Activated CD8-positive, alpha-beta memory T cell treated with anti-CD3 and anti-CD28 coated beads, Interleukin-2, amount 50 U/mL, for 4 hours (primary cell): Measurements from ENCODE around the gene SLC25A42.
"Not testable (repeated sequence)": the region's sequence is repeated elsewhere in the genome, so short reads cannot be mapped to it uniquely, and the experiment has no call there.

ENCODE experiments used
- DNase-seq: peaks from one replicate; pipeline ENCODE4 v3.0.0-alpha.2; 2020

Gene SLC25A42

DNA sequence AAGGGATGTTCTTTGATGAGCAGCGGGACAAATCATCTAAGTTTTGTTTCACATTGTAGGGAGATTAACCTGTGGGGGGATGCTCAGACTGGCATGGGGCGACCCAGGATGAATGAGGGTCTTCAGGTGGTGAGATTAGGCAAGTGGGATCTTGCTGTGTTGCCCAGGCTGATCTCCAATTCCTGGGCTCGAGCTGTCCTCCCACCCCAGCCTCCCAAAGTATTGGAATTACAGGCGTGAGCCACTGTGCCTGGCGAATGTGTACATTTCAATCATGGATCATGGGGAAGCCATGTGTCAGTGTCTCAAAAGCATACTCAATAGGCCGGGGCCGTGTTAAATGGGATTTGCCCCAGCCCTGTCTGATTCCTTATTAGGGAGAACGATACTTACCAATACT is 8.1 kb downstream of the SLC25A42 start:
- no peak for DNase-seq

DNA sequence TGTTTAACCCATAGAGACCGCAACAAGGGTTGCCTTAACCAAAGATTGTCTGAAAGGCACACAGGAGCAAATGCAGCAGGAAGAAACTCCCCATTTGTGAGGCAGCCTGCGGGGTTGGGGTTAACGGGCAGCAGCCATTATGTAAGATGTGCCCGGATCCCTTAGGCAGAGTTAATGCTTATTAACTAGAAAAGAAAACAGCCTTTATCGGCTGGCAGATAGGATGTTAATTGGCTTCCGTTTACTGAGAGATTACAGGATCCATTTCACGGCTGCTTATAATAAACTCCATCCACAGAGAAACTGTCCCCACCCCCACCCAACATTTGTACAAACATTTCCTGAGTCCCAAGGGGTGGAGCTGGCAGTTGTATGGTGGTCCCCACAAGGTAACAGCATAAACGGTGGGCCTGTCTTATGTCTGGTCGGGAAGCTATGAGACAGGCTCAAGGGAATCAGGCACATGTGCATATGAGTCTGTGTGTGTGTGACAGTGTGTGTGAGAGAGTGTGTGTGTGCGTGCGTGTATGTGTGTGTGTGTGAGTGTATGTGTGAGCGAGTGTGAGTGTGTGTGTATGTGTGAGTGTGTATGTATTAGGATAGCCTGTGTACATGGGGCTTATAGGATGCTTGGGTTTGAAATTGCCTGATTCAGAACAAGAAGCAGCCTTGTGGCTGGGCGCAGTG is 10.5 kb downstream of the SLC25A42 start:
- no peak for DNase-seq

DNA sequence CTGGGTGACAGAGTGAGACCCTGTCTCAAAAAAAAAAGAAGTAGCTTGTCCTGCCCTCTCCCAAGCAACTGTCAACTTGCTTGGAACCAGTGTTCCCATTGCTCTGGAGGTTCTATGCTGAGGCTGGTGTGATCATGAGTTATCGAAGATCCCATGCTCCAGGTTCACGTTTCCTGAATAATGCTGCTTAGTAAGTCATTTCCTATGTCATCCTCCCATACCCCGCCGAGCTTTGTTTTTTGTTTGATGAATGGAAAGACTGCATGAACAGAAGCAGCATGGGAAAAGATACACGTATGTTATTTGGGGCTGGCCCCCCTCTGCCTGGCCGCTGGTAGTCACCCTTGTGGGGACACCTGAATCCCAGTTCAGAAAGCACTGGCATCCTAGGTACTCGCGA is 11.3 kb downstream of the SLC25A42 start:
- no peak for DNase-seq

DNA sequence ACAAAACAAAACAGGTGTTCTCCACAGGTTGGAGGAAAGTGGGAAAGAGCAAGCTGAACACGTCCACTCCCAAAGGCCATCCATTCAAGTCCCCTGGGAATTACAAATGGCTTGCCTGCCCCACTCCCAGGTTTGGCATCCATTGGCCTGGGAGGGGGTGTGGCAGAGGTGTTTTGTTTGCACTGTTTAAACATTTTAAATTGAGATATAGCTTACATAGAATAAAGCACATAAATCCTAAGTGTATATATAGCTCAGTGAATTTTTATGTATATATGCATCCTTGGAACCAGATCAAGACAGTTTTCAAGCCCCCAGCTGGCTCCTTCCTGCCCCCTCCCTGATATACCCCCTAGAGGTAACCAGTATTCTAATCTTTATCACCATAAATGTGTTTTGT is 12.7 kb downstream of the SLC25A42 start:
- DNase-seq: no peak

DNA sequence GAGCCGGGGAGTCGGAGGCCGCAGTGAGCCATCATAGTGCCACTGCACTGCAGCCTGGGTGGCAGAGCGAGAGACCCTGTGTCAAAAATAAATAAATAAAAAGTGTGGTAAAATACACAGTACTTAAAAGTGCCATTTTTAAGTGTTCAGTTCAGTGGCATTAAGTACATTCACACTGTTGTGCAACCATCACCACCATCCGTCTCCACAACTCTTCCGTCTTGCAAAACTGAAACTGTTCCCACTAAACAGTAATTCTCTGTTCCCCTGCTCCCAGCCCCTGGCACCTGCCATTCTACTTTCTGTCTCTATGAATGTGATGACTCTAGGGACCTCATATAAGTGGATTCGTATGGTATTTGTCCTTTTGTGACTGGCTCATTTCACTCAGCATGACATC is 13.3 kb downstream of the SLC25A42 start:
- no peak for DNase-seq

DNA sequence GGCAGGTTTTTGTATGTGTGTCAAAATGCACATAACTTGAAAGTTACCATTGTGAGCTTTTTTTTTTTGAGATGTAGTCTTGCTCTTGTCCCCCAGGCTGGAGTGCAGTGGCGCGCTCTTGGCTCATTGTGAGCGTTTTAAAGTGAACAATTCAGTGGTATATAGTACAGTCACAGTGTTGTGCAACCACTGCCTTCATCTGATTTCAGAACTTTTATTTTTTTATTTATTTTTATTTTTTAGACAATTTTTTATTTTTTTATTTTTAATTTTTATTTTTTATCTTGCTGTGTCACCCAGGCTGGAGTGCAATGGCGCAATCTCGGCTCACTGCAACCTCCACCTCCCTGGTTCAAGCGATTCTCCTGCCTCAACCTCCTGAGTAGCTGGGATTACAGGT is 15.0 kb downstream of the SLC25A42 start:
- no peak for DNase-seq

DNA sequence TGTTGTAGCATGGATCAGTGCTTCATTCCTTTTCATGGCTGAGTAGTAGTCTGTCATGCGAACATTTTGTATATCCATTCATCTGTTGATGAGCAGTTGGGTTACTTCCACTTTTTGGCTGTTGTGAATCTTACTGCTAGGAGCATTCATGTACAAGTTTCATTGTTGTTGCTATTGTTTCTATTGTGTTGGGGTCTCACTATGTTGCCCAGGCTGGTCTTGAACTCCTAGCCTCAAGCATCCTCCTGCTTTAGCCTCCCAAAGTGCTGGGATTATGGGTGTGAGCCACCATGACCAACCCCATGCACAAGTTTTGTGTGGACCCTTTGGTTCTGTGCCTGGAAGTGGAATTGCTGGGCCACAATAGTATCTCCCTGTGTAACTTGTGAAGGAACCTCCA is 15.8 kb downstream of the SLC25A42 start:
- no peak for DNase-seq

DNA sequence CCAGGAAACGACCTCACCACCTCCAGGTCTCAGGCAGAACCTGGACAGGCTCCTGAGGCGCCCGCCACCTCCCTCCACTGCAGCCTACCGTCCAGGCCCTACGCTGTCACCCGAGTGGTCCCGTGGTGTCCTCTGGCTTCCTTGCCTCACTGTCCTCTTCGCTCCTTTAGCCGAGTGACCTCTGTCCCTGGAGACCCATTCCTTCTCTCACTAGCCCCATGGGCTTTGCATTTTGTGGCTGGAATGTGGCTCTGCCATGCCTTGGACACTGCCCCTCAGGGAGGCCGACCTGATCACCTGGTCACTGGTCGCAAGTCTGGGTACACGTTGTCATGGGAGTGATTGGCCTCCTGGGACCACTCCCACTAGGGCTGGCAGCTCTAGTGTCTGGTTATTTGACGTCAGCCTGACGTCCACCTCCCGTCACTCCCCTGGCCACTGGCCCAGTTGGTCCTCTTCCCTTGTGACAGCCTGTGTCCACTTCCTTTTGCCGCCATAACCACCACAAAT is 17.9 kb downstream of the SLC25A42 start:
- DNase-seq: no peak

DNA sequence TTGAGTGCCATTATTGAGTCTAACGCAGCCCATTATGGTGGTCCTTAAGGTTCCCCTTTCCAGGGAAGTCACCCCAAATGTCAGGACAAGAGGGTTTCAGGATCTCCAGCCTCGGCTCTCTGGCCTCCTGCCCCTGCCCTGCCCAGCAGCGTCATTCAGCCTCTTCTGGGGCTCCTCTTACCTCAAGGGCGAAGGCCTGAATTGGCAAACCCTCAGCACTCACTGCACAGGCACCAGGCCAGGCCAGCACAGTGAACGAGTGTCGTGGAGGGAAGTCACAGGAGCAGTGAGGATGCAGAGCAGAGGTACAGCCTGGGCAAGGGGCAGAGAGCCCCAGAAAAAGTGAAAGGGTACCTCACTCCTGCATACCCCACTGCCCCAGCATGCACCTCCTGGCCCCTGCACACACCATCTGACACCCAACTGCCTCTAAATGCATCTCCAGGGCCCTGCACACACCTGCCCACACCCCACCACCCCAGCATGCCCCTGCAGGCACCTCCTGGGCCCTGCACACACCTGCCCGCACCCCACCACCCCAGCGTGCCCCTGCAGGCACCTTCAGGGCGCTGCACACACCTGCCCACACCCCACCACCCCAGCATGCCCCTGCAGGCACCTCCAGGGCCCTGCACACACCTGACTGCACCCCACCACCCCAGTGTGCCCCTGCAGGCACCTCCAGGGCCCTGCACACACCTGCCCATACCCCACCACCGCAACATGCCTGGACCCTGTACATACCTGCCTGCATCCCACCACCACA is 19.8 kb downstream of the SLC25A42 start:
- no peak for DNase-seq

DNA sequence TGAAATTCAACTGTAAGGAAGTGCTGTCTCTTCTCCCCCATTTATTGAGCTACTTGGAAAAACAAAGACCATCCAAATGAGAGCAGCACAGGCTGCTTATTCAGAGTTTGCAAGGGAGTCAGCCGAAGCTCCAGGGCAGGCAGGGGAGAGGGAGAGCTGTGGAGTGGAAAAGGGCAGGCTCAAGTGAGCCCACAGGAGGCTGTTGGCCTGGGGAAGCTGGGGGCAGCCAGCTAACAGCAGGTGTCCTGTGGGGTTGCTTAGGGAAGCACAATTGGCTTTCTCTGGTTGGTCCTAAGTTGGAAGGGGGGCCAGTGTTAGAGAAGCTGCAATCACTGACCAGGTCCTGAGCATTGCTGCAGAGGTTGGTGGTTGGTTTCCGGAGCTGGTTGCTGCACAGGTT is 23.9 kb downstream of the SLC25A42 start:
- DNase-seq: no peak

DNA sequence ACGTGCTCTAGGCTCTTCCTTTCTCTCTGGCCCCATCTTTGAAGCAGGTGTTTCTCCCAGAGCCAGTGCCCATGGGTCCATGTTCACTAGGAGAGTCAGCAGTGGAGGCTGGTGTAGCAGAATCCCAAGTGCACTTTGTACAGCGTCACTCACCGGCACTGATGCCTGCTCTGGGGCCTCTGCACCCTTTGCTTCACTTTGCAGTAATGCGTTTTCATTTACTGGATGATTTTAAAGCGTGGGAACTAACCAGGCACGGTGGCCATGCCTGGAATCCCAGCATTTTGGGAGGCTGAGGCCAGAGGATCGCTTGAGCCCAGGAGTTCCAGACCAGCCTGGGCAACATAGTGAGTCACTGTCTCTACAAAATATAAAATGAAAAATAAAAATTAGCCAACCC is 30.7 kb downstream of the SLC25A42 start:
- DNase-seq: no peak

DNA sequence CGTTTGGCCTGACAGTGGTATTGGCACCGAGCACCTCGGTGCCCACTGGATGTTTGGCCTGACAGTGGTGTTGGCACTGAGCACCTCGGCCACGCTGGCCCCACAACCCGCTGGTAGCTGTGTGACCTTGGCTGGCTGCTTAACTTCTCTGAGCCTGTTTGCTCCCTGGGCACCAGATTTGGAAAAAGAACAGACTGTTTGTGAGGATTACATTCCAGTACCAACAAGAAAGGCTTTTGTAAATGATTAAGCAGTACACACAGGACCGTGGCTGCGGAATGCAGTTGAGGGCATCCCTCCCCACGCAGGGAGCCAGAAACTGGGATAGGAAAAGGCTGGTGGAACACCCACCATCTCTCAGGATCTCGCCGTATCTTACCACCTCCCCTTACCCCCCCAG is 31.9 kb downstream of the SLC25A42 start:
- no peak for DNase-seq

DNA sequence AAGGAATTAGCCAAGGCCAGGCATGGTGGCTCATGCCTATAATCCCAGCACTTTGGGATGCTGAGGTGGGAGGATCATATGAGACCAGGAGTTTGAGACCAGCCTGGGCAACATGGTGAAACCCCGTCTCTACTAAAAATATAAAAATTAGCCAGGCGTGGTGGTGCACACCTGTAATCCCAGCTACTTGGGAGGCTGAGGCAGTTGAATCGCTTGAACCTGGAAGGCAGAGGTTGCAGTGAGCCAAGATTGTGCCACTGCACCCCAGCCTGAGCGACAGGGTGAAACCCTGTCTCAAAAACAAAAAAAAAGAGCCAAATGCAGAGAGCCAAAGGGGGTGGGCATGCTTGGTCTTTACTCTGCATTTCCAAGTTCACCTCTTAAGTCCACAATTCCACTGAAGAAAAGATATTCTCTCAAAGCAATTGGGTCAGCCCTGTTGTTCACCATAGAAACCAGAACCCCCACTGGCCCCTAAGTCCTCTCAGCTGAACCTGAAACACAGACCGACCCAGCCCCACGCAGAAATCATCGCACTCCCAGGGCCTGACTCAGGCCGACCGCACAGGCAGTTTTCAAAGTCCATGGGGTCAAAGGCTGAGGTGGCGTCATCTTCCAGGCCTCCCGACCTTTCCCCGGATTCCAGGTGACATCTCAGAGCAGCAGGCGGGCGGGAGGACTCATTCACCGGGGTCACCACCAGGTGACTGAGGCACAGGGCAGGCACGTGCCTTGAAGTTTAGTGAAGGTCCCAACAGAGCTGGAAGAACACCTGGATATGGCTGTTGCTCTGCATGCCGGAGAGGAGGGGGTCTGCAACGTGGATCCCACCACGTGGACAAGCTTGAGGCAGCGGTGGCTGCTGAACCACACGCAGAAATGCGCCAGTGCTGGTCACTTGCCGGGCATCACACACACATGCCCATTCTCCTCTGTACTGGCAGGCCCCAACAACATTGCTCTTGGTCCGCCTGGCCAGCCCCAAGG is 33.1 kb downstream of the SLC25A42 start:
- DNase-seq: no peak

DNA sequence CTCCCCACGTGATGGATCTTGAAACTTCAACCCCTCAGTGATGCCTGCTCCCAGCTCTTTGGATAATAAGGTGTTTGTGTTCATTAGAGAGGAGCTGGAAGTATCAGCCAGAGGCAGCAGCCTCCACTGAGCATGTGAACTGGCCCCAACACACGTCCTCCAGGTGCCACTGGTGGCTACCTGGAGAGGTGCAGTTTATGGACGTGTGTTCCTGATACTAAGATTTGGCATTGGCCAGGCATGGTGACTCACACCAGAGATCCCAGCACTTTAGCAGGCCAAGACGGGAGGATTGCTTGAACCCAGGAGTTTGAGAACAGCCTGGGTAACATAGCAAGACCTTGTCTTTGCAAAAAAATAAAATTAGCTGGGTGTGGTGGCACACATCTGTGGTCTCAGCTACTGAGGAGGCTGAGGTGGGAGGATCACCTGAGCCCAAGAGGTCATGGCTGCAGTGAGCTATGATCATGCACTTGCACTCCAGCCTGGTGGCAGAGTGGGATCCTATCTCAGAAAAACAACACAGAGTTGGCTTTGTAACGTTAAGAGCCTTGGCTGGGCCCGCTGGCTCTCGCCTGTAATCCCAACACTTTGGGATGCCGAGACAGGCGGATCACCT is 34.4 kb downstream of the SLC25A42 start:
- no peak for DNase-seq

DNA sequence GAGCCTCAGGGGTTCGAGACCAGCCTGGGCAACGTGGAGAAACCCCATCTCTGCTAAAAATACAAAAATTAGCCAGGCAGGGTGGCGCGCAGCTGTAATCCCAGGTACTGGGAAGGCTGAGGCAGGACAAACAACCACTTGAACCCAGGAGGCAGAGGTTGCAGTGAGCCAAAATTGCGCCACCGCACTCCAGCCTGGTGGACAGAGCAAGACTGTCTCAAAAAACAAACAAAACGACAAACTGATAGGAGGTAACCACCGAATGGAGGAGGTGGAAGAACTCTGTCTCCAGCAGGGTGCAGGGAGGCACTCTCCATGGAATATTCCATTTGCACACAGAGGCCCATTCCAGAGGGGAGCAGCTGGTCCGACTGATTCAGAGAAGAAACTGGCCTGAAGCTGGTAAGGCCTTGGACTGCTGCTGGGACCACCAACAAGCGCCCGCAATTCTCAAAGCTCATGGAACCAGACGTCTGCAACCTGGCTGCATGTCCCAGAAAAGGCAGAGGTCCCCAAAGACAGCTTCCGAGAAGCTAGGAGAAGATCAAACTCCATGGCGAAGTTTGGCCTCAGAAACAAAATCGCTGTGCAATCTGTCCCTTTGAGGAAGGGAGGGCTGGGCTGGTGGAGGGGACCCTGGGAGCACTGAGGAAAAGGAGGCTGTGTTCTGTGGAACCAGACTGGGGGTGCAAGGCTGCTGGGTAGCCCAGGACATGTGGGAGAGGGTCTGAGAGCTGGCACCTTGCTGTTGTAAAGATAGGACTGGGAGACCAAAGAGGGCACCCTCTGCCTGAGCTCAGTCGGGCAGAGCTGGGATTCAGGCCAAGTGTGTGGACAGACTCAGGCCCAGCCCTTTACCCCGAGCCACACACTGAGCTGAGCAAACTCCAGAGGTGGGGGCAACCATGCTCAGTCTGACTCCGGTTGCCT is 35.2 kb downstream of the SLC25A42 start:
- DNase-seq: no peak

DNA sequence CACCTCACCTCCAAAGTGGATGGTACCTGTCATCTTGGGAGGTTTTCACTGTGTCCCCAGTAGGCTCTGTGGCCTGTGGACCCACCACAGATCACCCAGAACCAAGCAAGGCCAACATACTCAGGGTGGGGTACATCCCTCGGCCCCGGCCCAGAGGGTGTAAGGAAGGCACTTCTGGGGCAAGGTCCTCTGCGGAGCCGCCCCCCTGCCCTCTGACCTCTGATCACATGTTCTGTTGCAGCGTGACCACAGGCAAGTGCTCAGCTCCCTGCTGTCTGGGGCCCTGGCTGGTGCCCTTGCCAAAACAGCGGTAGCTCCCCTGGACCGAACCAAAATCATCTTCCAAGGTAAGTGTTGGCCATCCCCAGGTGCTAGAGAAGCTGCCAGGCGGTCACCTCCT is 37.7 kb downstream of the SLC25A42 start:
- DNase-seq: no peak

DNA sequence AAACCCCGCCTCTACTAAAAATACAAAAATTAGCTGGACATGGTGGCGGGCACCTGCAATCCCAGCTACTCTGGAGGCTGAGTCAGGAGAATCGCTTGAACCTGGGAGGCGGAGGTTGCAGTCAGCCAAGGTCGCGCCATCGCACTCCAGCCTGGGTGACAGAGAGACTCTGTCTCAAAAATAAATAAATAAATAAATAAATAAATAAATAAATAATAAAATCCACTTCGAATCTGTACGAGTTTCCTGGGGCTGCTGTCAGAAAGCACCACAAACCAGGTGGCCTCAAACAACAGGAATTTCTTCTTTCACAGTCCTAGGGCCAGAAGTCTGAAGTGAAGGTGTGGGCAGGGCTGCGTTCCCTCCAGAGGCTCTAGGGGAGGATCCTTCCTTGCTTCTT is 38.8 kb downstream of the SLC25A42 start:
- DNase-seq: not testable (repeated sequence)

DNA sequence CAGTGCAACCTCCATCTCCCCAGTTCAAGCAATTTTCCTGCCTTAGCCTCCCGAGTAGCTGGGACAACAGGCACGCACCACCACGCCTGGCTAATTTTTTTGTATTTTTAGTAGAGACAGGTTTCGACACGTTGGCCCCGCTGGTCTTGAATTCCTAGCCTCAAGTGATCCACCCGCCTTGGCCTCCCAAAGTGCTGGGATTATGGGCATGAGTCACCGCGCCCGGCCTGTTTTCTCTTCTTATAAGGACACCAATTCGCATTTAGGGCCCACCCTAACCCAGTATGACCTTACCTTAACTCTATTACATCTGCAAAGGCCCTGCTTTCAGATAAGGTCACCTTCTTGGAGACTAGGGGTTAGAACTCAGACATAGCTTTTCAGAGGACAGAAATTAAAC is 39.4 kb downstream of the SLC25A42 start:
- no peak for DNase-seq

DNA sequence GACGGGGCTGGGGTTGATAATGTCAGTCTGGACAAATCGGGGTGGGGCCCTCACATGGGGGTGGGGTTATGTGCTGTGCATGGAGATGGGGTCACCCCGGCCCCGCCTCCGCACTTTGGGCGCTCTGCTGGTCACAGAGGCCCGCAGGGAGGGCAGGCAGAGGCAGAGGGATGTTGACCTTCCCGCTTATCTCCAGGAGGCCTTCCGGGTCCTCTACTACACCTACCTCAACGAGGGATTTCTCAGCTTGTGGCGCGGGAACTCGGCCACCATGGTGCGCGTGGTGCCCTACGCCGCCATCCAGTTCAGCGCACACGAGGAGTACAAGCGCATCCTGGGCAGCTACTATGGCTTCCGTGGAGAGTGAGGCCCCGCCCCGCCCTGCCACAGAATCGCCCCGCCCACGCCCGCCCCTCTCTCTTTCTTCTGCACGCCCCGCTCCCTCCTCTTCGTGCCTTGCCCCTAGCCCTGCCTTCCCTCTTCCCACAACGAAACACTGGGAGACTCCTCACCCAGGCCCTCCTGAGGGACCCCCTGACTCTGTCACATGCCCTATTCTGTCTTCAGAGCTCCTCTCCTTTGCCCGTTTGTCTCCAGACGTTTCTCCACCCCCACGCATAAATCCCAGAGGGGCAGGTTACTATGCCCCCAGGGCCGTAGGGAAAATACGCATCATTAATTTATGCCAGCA is 41.7 kb downstream of the SLC25A42 start:
- DNase-seq: no peak

DNA sequence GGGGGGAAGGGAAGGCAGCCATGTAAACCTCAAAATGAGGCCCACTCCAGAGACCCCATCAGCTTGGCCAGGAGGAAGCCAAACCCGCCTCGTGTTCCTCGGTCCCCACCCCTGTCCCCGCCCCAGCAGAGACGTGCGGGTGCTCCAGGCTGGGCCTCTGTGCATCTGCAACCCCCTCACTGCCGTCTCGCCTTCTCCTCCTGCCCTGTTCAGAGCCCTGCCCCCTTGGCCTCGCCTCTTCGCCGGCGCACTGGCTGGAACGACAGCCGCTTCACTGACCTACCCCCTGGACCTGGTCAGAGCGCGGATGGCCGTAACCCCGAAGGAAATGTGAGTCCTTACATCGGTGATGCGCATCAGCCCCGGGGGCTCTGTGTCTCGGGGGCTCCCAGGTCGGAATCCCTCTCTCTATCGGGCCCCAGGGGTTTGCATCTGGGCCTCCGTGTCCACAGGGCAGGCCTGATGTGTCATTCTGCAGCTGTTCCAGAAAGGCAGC is 42.3 kb downstream of the SLC25A42 start:
- DNase-seq: no peak

DNA sequence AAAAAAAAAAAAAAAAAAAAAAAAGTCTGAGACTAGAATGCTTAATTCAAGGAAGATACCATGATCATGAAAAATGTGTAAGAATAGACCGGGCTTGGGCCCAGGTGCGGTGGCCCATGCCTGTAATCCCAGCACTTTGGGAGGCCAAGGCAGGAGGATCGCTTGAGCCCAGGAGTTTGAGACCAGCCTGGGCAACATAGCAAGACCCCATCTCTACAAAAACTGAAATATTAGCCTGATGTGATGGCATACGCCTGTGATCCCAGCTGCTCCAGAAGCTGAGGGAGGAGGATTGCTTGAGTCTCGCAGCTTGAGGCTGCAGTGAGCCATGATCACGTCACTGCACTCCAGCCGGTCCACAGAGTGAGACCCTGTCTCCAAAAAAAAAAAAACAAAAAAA is 43.1 kb downstream of the SLC25A42 start:
- not testable (repeated sequence) for DNase-seq
